A549 (cell line): Measurements from ENCODE around the gene SYNM. TPM values are rescaled to one million over a fixed set of nuclear protein-coding genes. Genes with fewer than 3 reads are reported as not detected.

Source experiments
- ATAC-seq, 2 experiments: fragments of 200-7000 bp in 1 of 2; fragments of >200 bp in 1 of 2; cut with Nextera tagmentation in 1 of 2; cut with Tn5 transposase in 1 of 2; 3 replicates each; pipeline versions ENCODE4 v1.8.0 to v1.9.1; 2018 to 2020; ENCODE audit warnings: mild to moderate bottlenecking in 1 of 2, moderate library complexity in 1 of 2
- CTCF ChIA-PET: fragments of 300-600 bp; sonication (Branson Sonifier 250); formaldehyde crosslinking; extraction: SDS; loops from one replicate; lab custom pipeline; 2021; ENCODE audit warnings: antibody characterized with exemption, inconsistent platforms; lab: Yijun Ruan, JAX
- POLR2A ChIA-PET: fragments of 350-600 bp; formaldehyde crosslinking; extraction: SDS; loops from one replicate; lab custom pipeline; 2021; ENCODE audit warnings: antibody characterized with exemption, inconsistent platforms; lab: Yijun Ruan, JAX
- DNase-seq, 2 experiments: peaks; one replicate each; pipeline versions ENCODE4 v3.0.0 to v3.0.0-alpha.2; 2011 to 2016; ENCODE audit warnings: low read depth in 1 of 2, low spot score in 1 of 2
- FAIRE-seq: peaks from 2 replicates; lab custom pipeline; 2011; peaks lifted over from hg19 to GRCh38; lab: Jason Lieb, UNC
- H3K27ac ChIP-seq, 2 experiments: fragments of >200 bp; sonication (Bioruptor Twin); formaldehyde crosslinking; 3 replicates each; pipeline ENCODE4 v1.5.1; 2016 to 2017
- H3K4me1 ChIP-seq: fragments of >200 bp; sonication (Bioruptor Twin); formaldehyde crosslinking; 3 replicates; pipeline ENCODE4 v1.6.1; 2016
- H3K4me2 ChIP-seq: fragments of >200 bp; sonication (Bioruptor Twin); formaldehyde crosslinking; 3 replicates; pipeline ENCODE4 v1.6.1; 2016
- H3K4me3 ChIP-seq: fragments of >200 bp; sonication (Bioruptor Twin); formaldehyde crosslinking; 3 replicates; pipeline ENCODE4 v1.5.1; 2016
- H3K9me3 ChIP-seq: fragments of >200 bp; sonication (Bioruptor Twin); formaldehyde crosslinking; 3 replicates; pipeline ENCODE4 v1.6.1; 2016
- CTCF ChIP-seq: fragments of >200 bp; sonication (Bioruptor Twin); formaldehyde crosslinking; IDR thresholded peaks from 3 replicates; pipeline ENCODE4 v1.5.1; 2016
- E2F6 ChIP-seq: IDR thresholded peaks from 2 replicates; pipeline ENCODE4 v1.6.1; 2012; ENCODE audit warnings: low read depth, borderline replicate concordance
- EHMT2 ChIP-seq: fragments of 200-600 bp; sonication (generic); IDR thresholded peaks from 2 replicates; pipeline ENCODE4 v1.6.1; 2016; ENCODE audit warnings: antibody characterized with exemption, low read depth, mild to moderate bottlenecking, moderate library complexity
- ELK1 ChIP-seq: fragments of 150-350 bp; IDR thresholded peaks from 2 replicates; pipeline ENCODE4 v1.6.1; 2014; ENCODE audit warnings: low read depth, mild to moderate bottlenecking, low read length
- GATA3 ChIP-seq: IDR thresholded peaks from 2 replicates; pipeline ENCODE4 v1.6.1; 2012; ENCODE audit warnings: borderline replicate concordance
- HDAC2 ChIP-seq: fragments of 200-600 bp; sonication (generic); IDR thresholded peaks from 2 replicates; pipeline ENCODE4 v1.6.1; 2016
- HEYL ChIP-seq: fragments of 250-450 bp; sonication (Bioruptor Pico); IDR thresholded peaks from 2 replicates; pipeline ENCODE4 v1.8.0; 2021; ENCODE audit warnings: mild to moderate bottlenecking, moderate library complexity
- HMGXB4 ChIP-seq: fragments of 250-450 bp; sonication (Bioruptor Pico); IDR thresholded peaks from 2 replicates; pipeline ENCODE4 v1.5.0; 2021; ENCODE audit warnings: mild to moderate bottlenecking, moderate library complexity, borderline replicate concordance
- HOXB13 ChIP-seq: fragments of 250-450 bp; sonication (Bioruptor Pico); IDR thresholded peaks from 2 replicates; pipeline ENCODE4 v1.5.0; 2020; ENCODE audit warnings: low read depth, mild to moderate bottlenecking, moderate library complexity
- JUNB ChIP-seq: fragments of >200 bp; sonication (Bioruptor Twin); formaldehyde crosslinking; IDR thresholded peaks from 2 replicates; pipeline ENCODE4 v1.6.1; 2016
- MAFK ChIP-seq: fragments of 450-650 bp; IDR thresholded peaks from 2 replicates; pipeline ENCODE4 v1.6.1; 2014; ENCODE audit not compliant: partially characterized antibody
- MAX ChIP-seq: IDR thresholded peaks from 2 replicates; pipeline ENCODE4 v1.6.1; 2012
- NR3C1 ChIP-seq: fragments of >200 bp; sonication (Bioruptor Twin); formaldehyde crosslinking; IDR thresholded peaks from 3 replicates; pipeline ENCODE4 v1.6.1; 2017
- POLR2AphosphoS2 ChIP-seq: conservative IDR thresholded peaks from 2 replicates; pipeline ENCODE4 v1.6.1; 2012; ENCODE audit warnings: low read length, improper control_type of control experiment, inconsistent platforms
- RAD21 ChIP-seq, 2 experiments: fragments of >200 bp in 1 of 2; sonication (Bioruptor Twin) in 1 of 2; formaldehyde crosslinking in 1 of 2; IDR thresholded peaks in 1 of 2; conservative IDR thresholded peaks in 1 of 2; 2 replicates in 1 of 2; 3 replicates in 1 of 2; pipeline ENCODE4 v1.6.1; 2012 to 2018; ENCODE audit warnings: inconsistent platforms in 1 of 2
- RFX5 ChIP-seq: fragments of 450-650 bp; IDR thresholded peaks from 2 replicates; pipeline ENCODE4 v1.7.1; 2014; ENCODE audit warnings: antibody characterized with exemption, mild to moderate bottlenecking, moderate library complexity
- RNF2 ChIP-seq: fragments of 200-600 bp; sonication (generic); IDR thresholded peaks from 2 replicates; pipeline ENCODE4 v1.6.1; 2016; ENCODE audit warnings: low read depth, mild to moderate bottlenecking, antibody characterized with exemption, moderate library complexity, borderline replicate concordance
- SMC3 ChIP-seq: fragments of >200 bp; sonication (Bioruptor Twin); formaldehyde crosslinking; IDR thresholded peaks from 3 replicates; pipeline ENCODE4 v1.6.1; 2018; ENCODE audit warnings: inconsistent platforms
- SREBF2 ChIP-seq: fragments of 450-650 bp; IDR thresholded peaks from 2 replicates; pipeline ENCODE4 v1.6.1; 2014; ENCODE audit warnings: mild to moderate bottlenecking, moderate library complexity
- TFCP2L1 ChIP-seq: fragments of 250-450 bp; sonication (Bioruptor Pico); IDR thresholded peaks from 2 replicates; pipeline ENCODE4 v1.5.0; 2021; ENCODE audit warnings: mild to moderate bottlenecking
- USF2 ChIP-seq: fragments of 450-650 bp; IDR thresholded peaks from 2 replicates; pipeline ENCODE4 v1.6.1; 2014; ENCODE audit warnings: antibody characterized with exemption
- ZNF302 ChIP-seq: fragments of 250-450 bp; sonication (Bioruptor Pico); IDR thresholded peaks from 2 replicates; pipeline ENCODE4 v1.9.0; 2021; ENCODE audit warnings: inconsistent platforms, mild to moderate bottlenecking, moderate library complexity
- WGBS: methylation state at CpG from one replicate; pipeline ENCODE4 v1.1.6; 2017; ENCODE audit errors: missing lambda C conversion rate; 5-methylcytosine and 5-hydroxymethylcytosine counted together
- polyA plus RNA-seq, 4 experiments: library from polyadenylated mRNA; depleted of rRNA in 3 of 4; stranded (reverse); fragments of >200 nt; fragmentation: RNase III in 1 of 4; extraction: RNeasy Plus Mini Kit Qiagen cat#74134 plus additional on column Dnase treatment in 1 of 4; gene quantifications; 2 replicates in 3 of 4; 3 replicates in 1 of 4; pipeline ENCODE4 v1.2.3, GENCODE V29; 2011 to 2017

SYNM gene
- polyA plus RNA-seq, 2 of the 4 experiments (the other 2 are of a cell fraction), result 22.6 to 37.7 TPM

- ChIA-PET POLR2A (interaction anchor here (1.0 kb wide), 1 partner anchor 24 kb away, joined by 4 read pairs; no protein-coding TSS in a partner anchor), CTCF (interaction anchor here (0.6 to 17.7 kb wide), 26 partner anchors 10 to 683 kb away, joined by 3 to 372 read pairs (median 5); no protein-coding TSS in a partner anchor)
- ATAC-seq (no peak), DNase-seq (no peak), FAIRE-seq (no peak)
- TF ChIP-seq EHMT2 (no peak), TFCP2L1 (CRISPR knock-in tag) (no peak), RFX5 (no peak), HEYL (CRISPR knock-in tag) (no peak), E2F6 (no peak), MAFK (no peak), SMC3 (no peak), NR3C1 (no peak), HDAC2 (no peak), HMGXB4 (CRISPR knock-in tag) (no peak), RAD21 (conservative IDR thresholded peaks at IDR 0.05 in 1 of 2, IDR thresholded peaks at IDR 0.05 in 1 of 2) (no peak), SREBF2 (no peak), POLR2AphosphoS2 (no peak), GATA3 (no peak), USF2 (no peak), CTCF (no peak), JUNB (no peak)
- peak overlapping the region in 1 of 2 experiments; percentile 82; a peak in 2 of 6 replicates for H3K27ac ChIP-seq
- no peaks in the 10 kb centered on the region for H3K9me3 ChIP-seq
- peak overlapping the region; percentile 90; the same call in 1 of the 3 replicates for H3K4me2 ChIP-seq
- no peak overlapping the region for H3K4me3 ChIP-seq
- 82% methylated on average over 7 of the region's 7 CpGs for WGBS
- H3K4me1 ChIP-seq, result no peaks in the 10 kb centered on the region
Measured at GRCh38 chr15:99099661-99100060, 5.2 kb upstream of the SYNM start.

- H3K4me1 ChIP-seq, result no peaks in the 10 kb centered on the region
- DNase-seq (peak; percentile 81 to 90), FAIRE-seq (peak; percentile 7), ATAC-seq (peak; percentile 52 to 76)
- H3K4me2 ChIP-seq, result peak overlapping the region; percentile 90
- WGBS, result 8% methylated on average over 46 of the region's 50 CpGs
- H3K4me3 ChIP-seq, result peak overlapping the region; percentile 43
- no peaks in the 10 kb centered on the region for H3K9me3 ChIP-seq
- TF ChIP-seq ELK1, result no peak
- peak; percentile 66 for TF ChIP-seq MAX
- no peak for TF ChIP-seq ZNF302
- peak; percentile 91 for TF ChIP-seq RAD21 (conservative IDR thresholded peaks at IDR 0.05 in 1 of 2, IDR thresholded peaks at IDR 0.05 in 1 of 2)
- peak; percentile 95 for TF ChIP-seq CTCF
- no peak for TF ChIP-seq RNF2
- TF ChIP-seq SMC3, result peak; percentile 89
- TF ChIP-seq HOXB13 (CRISPR knock-in tag), result no peak
- CTCF ChIA-PET, result interaction anchor here (0.6 to 17.7 kb wide), 71 partner anchors 11 to 684 kb away, joined by 3 to 372 read pairs (median 4); partner anchors contain the start of genes IGF1R and TTC23
- H3K27ac ChIP-seq, result peak overlapping the region; percentile 59 to 82
- POLR2A ChIA-PET, result interaction anchor here (0.6 kb wide), 3 partner anchors 151 to 244 kb away, joined by 3 to 5 read pairs (median 5); partner anchors contain the start of gene LRRC28
Measured at GRCh38 chr15:99100245-99101173, 4.4 kb upstream of the SYNM start.
